ENCODE results near the gene RBM41. TPM values are rescaled to one million over a fixed set of nuclear protein-coding genes. Genes with fewer than 3 reads are reported as not detected.

The RBM41 gene
- total and polyA plus RNA-seq, 2 experiments from 2014 or later: 11.9 to 14.4 TPM

GRCh38 chrX:107047622-107048021, 71.0 kb downstream of the RBM41 start:
- Histone ChIP-seq H3K9me2 (replicated peaks; ENCODE audit: insufficient read depth) (no peaks in the 10 kb centered on the region), H3K36me3 (replicated peaks; ENCODE audit: insufficient read depth, low read depth) (no peaks in the 10 kb centered on the region), H3K9me3 (ENCODE audit: low read depth) (no peaks in the 10 kb centered on the region), H3K27ac (no peak overlapping the region), H3K4me2 (no peak overlapping the region), H3K27me3 (no peaks in the 10 kb centered on the region), H3K4me3 (no peak overlapping the region), H3K4me1 (ENCODE audit: insufficient read depth) (no peaks in the 10 kb centered on the region), H4K20me1 (ENCODE audit: insufficient read depth, poor library complexity, severe bottlenecking) (no peaks in the 10 kb centered on the region), H2AFZ (no peak overlapping the region), H3K79me2 (no peaks in the 10 kb centered on the region)
- no peak for DNase-seq (ENCODE audit: low spot score)
- WGBS (ENCODE audit: low lambda C conversion rate, missing lambda C conversion rate): 58% methylated on average over 1 of the region's 1 CpG
- TF ChIP-seq EZH2 (IDR thresholded peaks at IDR 0.05; ENCODE audit: borderline replicate concordance) (no peak), EZH2phosphoT487 (IDR thresholded peaks at IDR 0.05; ENCODE audit: low read depth, severe bottlenecking, unreplicated experiment) (no peak)
- TF ChIP-seq, protein P1, sequence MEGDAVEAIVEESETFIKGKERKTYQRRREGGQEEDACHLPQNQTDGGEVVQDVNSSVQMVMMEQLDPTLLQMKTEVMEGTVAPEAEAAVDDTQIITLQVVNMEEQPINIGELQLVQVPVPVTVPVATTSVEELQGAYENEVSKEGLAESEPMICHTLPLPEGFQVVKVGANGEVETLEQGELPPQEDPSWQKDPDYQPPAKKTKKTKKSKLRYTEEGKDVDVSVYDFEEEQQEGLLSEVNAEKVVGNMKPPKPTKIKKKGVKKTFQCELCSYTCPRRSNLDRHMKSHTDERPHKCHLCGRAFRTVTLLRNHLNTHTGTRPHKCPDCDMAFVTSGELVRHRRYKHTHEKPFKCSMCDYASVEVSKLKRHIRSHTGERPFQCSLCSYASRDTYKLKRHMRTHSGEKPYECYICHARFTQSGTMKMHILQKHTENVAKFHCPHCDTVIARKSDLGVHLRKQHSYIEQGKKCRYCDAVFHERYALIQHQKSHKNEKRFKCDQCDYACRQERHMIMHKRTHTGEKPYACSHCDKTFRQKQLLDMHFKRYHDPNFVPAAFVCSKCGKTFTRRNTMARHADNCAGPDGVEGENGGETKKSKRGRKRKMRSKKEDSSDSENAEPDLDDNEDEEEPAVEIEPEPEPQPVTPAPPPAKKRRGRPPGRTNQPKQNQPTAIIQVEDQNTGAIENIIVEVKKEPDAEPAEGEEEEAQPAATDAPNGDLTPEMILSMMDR (IDR thresholded peaks at IDR 0.05; ENCODE audit: poor library complexity): no peak

DNA sequence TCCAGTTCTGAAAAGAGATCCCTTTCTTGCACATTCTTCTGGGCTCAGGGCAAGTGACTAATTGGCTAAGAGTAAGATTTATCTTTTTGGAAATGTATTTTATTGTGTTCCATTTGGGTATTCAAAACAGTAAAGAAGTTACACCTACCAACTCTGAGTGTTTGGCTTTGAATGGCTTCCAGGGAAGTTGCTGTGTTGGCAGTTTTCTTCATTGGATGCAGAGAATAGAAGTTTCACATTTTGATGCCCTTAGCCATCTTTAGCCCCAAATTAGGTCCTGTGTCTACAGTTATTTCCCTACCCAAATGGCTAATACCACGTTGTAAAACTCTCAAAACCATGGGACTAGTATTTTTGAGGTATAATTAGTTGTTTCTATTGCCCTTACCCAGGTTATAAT, 88.9 kb downstream of the RBM41 start:
- no peaks in the 10 kb centered on the region for H4K20me1 ChIP-seq (ENCODE audit: insufficient read depth, poor library complexity, severe bottlenecking)
- H2AFZ ChIP-seq: no peak overlapping the region
- DNase-seq (ENCODE audit: low spot score): no peak
- H3K27ac ChIP-seq: no peak overlapping the region
- no peaks in the 10 kb centered on the region for H3K9me3 ChIP-seq (ENCODE audit: low read depth)
- no peak overlapping the region for H3K4me3 ChIP-seq
- TF ChIP-seq, protein P1 (IDR thresholded peaks at IDR 0.05; ENCODE audit: poor library complexity): no peak
- TF ChIP-seq EZH2phosphoT487 (IDR thresholded peaks at IDR 0.05; ENCODE audit: low read depth, severe bottlenecking, unreplicated experiment): no peak
- no peak for TF ChIP-seq EZH2 (IDR thresholded peaks at IDR 0.05; ENCODE audit: borderline replicate concordance)
- H3K4me1 ChIP-seq (ENCODE audit: insufficient read depth): no peaks in the 10 kb centered on the region
- H3K79me2 ChIP-seq: no peaks in the 10 kb centered on the region
- H3K4me2 ChIP-seq: no peak overlapping the region
- H3K36me3 ChIP-seq (replicated peaks; ENCODE audit: insufficient read depth, low read depth): no peaks in the 10 kb centered on the region
- no peaks in the 10 kb centered on the region for H3K27me3 ChIP-seq
- H3K9me2 ChIP-seq (replicated peaks; ENCODE audit: insufficient read depth): no peaks in the 10 kb centered on the region
- WGBS (ENCODE audit: low lambda C conversion rate, missing lambda C conversion rate): 50% methylated on average over 1 of the region's 1 CpG

GRCh38 chrX:107025545-107025944, 93.1 kb downstream of the RBM41 start:
- Histone ChIP-seq H3K9me3 (ENCODE audit: low read depth) (no peaks in the 10 kb centered on the region), H3K36me3 (replicated peaks; ENCODE audit: insufficient read depth, low read depth) (no peaks in the 10 kb centered on the region), H3K27ac (no peak overlapping the region), H4K20me1 (ENCODE audit: insufficient read depth, poor library complexity, severe bottlenecking) (no peaks in the 10 kb centered on the region), H3K27me3 (no peaks in the 10 kb centered on the region), H3K9me2 (replicated peaks; ENCODE audit: insufficient read depth) (no peaks in the 10 kb centered on the region), H3K4me1 (ENCODE audit: insufficient read depth) (no peaks in the 10 kb centered on the region), H3K4me3 (no peak overlapping the region), H3K4me2 (no peak overlapping the region), H2AFZ (no peak overlapping the region), H3K79me2 (no peaks in the 10 kb centered on the region)
- DNase-seq (ENCODE audit: low spot score): peak; percentile 39
- TF ChIP-seq, protein P1 (IDR thresholded peaks at IDR 0.05; ENCODE audit: poor library complexity): peak; percentile 60
- TF ChIP-seq EZH2phosphoT487 (IDR thresholded peaks at IDR 0.05; ENCODE audit: low read depth, severe bottlenecking, unreplicated experiment): no peak
- WGBS (ENCODE audit: low lambda C conversion rate, missing lambda C conversion rate): 35% methylated on average over 2 of the region's 2 CpGs

- 46% methylated on average over 1 of the region's 1 CpG for WGBS (ENCODE audit: low lambda C conversion rate, missing lambda C conversion rate)
- no peaks in the 10 kb centered on the region for H3K36me3 ChIP-seq (replicated peaks; ENCODE audit: insufficient read depth, low read depth)
- DNase-seq (ENCODE audit: low spot score): no peak
- H3K79me2 ChIP-seq: no peaks in the 10 kb centered on the region
- H3K27ac ChIP-seq: no peak overlapping the region
- H3K4me3 ChIP-seq: no peak overlapping the region
- H3K9me2 ChIP-seq (replicated peaks; ENCODE audit: insufficient read depth): no peaks in the 10 kb centered on the region
- H3K9me3 ChIP-seq (ENCODE audit: low read depth): no peaks in the 10 kb centered on the region
- H3K4me1 ChIP-seq (ENCODE audit: insufficient read depth): no peaks in the 10 kb centered on the region
- H3K4me2 ChIP-seq: no peak overlapping the region
- no peak overlapping the region for H2AFZ ChIP-seq
- H3K27me3 ChIP-seq: no peaks in the 10 kb centered on the region
- TF ChIP-seq, protein P1 (IDR thresholded peaks at IDR 0.05; ENCODE audit: poor library complexity): no peak
- TF ChIP-seq EZH2phosphoT487 (IDR thresholded peaks at IDR 0.05; ENCODE audit: low read depth, severe bottlenecking, unreplicated experiment) (no peak), EZH2 (IDR thresholded peaks at IDR 0.05; ENCODE audit: borderline replicate concordance) (no peak)
- H4K20me1 ChIP-seq (ENCODE audit: insufficient read depth, poor library complexity, severe bottlenecking): no peaks in the 10 kb centered on the region
Observed at GRCh38 chrX:107014936-107015335, 103.7 kb downstream of the RBM41 start.

All from hepatocyte (in vitro differentiated cells).